Measurements from ENCODE around the gene ANKRD40CL.

Gene ANKRD40CL

DNA sequence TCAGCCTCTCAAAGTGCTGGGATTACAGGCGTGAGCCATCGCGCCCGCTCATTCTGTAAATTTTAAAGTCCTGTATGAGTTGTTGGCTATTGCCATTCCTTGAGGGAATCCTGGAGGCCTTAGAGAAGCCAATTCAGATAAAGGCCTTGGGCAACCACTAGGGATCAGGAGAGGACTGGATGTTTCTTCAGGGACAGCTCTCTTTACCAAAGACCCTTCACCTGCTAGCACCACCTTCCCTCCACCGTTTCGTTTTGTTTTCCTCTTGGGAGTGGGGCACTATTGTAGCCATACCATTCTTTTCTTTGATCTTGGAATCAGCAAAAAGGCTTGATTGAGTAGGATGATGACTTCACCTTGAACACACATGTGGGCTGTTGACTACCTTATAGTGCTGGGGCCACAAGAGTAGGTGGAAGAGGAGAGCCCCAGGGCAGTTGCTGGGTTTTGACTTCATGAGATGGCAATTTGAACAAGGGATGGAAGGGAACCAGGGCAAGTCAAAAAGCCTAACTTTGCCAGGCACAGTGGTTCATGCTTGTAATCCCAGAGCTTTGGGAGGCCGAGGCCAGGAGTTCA, 7.0 kb upstream of the ANKRD40CL start:
- DNase-seq (ENCODE audit: low read depth) = no peak
- TF ChIP-seq, protein P1, sequence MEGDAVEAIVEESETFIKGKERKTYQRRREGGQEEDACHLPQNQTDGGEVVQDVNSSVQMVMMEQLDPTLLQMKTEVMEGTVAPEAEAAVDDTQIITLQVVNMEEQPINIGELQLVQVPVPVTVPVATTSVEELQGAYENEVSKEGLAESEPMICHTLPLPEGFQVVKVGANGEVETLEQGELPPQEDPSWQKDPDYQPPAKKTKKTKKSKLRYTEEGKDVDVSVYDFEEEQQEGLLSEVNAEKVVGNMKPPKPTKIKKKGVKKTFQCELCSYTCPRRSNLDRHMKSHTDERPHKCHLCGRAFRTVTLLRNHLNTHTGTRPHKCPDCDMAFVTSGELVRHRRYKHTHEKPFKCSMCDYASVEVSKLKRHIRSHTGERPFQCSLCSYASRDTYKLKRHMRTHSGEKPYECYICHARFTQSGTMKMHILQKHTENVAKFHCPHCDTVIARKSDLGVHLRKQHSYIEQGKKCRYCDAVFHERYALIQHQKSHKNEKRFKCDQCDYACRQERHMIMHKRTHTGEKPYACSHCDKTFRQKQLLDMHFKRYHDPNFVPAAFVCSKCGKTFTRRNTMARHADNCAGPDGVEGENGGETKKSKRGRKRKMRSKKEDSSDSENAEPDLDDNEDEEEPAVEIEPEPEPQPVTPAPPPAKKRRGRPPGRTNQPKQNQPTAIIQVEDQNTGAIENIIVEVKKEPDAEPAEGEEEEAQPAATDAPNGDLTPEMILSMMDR (IDR thresholded peaks at IDR 0.05; ENCODE audit: control insufficient read depth, insufficient read depth, low read depth, low read length, missing control alignments) = no peak
- H3K4me3 ChIP-seq (ENCODE audit: control insufficient read depth, low read depth, low read length) = no peak overlapping the region

DNA sequence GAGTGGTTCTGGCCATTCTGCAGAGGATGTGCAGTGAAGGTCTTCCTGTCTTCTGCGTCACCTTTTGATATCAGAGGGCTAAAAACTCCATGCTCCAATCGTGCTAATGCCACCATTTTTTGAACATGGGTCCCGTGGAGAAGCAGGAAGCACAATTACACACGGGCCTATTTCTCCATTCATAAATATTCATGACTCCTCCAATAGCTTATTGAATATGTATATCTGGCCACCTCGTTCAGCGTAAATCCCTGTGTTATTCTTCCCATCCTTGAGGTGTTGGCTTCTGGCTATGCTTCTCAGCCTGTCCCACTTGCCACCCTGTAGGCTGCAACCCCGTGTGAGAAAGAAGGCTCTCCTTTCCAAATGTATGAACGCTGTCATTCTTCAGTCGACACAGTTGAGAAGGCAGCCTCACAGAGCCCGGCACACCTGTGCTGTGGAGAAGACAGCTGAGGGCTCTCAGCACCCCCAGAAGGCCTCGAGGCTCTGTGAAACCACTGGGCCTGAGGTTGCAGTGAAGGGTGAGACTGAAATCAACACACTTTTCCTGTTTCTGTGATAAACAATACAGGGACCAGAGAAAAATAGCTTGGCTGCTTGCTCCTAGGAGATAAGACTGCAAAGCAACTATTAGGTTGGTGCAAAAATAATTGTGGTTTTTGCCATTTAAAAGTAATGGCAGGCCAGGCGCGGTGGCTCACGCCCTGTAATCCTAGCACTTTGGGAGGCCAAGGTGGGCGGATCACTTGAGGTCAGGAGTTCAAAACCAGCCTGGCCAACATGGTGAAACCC, 4.9 kb upstream of the ANKRD40CL start:
- H3K4me3 ChIP-seq (ENCODE audit: control insufficient read depth, low read depth, low read length) = no peak overlapping the region
- no peak for DNase-seq (ENCODE audit: low read depth)
- TF ChIP-seq, protein P1 (IDR thresholded peaks at IDR 0.05; ENCODE audit: control insufficient read depth, insufficient read depth, low read depth, low read length, missing control alignments) = no peak

DNA sequence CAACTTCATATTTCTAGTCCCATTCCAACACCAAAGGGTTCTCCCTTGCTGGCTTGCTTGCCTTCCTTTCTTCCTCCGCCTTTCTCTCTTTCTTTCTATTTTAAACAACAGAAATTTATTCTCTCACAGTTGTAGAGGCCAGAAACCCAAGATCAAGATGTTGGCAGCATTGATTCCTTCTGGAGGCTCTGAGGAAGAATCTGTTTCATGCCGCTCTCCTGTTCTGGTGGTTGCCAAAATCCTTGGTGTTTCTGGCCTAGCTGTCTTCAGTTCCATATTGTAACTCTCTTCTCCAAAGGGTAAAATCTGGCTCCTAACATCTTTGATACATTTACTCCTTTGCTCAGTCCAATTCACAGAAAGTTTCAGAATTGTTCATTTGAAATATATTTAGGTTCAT, 3.0 kb upstream of the ANKRD40CL start:
- TF ChIP-seq, protein P1 (IDR thresholded peaks at IDR 0.05; ENCODE audit: control insufficient read depth, insufficient read depth, low read depth, low read length, missing control alignments) = no peak
- no peak overlapping the region for H3K4me3 ChIP-seq (ENCODE audit: control insufficient read depth, low read depth, low read length)
- no peak for DNase-seq (ENCODE audit: low read depth)

DNA sequence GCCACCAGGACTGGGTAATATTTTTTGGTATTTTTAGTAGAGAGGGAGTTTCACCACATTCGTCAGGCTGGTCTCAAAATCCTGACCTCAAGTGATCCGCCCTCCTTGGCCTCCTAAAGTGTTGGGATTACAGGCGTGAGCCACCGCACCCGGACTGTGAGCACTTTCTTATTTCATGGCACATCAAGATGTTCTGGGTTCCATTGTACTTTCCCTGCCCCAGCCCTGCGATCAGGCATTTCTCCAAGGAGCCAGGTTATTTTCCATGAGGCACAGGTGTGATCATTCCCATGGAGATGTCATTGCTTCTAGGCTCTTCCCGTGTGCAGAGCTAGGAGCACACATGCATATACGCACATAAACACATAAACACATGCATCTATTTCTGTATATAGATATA, 2.6 kb upstream of the ANKRD40CL start:
- TF ChIP-seq, protein P1 (IDR thresholded peaks at IDR 0.05; ENCODE audit: control insufficient read depth, insufficient read depth, low read depth, low read length, missing control alignments) = no peak
- no peak overlapping the region for H3K4me3 ChIP-seq (ENCODE audit: control insufficient read depth, low read depth, low read length)
- no peak for DNase-seq (ENCODE audit: low read depth)

DNA sequence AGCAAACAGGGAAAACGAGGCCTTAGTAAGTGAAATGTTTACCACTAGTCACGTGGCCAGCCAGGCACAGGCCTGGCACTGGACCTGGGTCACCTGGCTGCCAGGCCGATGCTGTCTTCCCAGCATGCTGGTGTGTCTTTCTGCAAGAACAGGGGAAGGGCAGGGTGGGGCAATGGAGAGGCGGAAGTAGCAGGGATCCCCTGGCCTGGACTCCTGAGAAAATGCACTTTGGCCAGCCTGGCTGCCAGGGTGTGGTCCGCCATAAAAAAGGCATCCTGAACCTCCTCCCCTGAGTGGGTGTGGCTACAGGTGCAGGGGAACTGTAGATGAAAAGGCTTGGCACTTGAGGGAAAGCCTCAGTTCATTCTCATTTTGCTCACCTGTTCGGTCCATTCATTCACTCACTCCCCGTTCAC, 1.0 kb upstream of the ANKRD40CL start:
- DNase-seq (ENCODE audit: low read depth) = no peak
- H3K4me3 ChIP-seq (ENCODE audit: control insufficient read depth, low read depth, low read length) = no peak overlapping the region
- TF ChIP-seq, protein P1 (IDR thresholded peaks at IDR 0.05; ENCODE audit: control insufficient read depth, insufficient read depth, low read depth, low read length, missing control alignments) = no peak

DNA sequence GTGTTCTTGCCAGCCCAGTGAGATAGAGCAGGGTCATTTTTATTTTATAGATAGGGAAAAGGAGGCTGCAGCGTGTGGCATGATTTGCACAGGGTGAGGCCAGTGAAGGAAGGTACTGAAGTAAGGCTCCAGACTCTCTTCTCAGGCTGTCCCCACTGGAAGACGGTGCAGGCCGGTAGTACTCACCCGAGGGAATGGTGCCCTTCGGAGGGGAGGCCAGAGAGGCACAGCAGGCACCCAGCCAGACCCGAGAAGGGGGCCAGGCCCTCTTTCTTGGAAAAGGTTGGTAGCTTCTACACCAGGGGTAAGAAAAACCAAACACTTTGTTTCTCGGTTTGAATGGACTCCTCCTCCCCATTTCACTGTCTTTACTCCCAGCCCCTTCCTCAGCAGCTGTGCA, 288 bp downstream of the ANKRD40CL start:
- no peak overlapping the region for H3K4me3 ChIP-seq (ENCODE audit: control insufficient read depth, low read depth, low read length)
- TF ChIP-seq, protein P1 (IDR thresholded peaks at IDR 0.05; ENCODE audit: control insufficient read depth, insufficient read depth, low read depth, low read length, missing control alignments) = no peak
- DNase-seq (ENCODE audit: low read depth) = no peak
